ENCODE results near the gene TRIP13. TPM values are rescaled to one million over a fixed set of nuclear protein-coding genes. Genes with fewer than 3 reads are reported as not detected.

TRIP13 gene
- total and polyA plus RNA-seq, 2 of the 13 experiments (the other 11 are each of a cell fraction or from before 2014, with no cell fraction given): 13.5 to 33.0 TPM

GRCh38 chr5:892394-893136 lies at the start of gene TRIP13, which contains the start of gene BRD9 (continued):
- 0 out of 2 replicates have a peak, but pooled peaks have one; percentile 41 for TF ChIP-seq PATZ1 (CRISPR knock-in tag; IDR thresholded peaks at IDR 0.05)
- no peak for TF ChIP-seq DPF2 (CRISPR knock-in tag; IDR thresholded peaks at IDR 0.05; ENCODE audit: borderline replicate concordance, low read depth)
- peak; percentile 69; the same call in 1 of the 2 replicates for TF ChIP-seq MXD3 (CRISPR knock-in tag; IDR thresholded peaks at IDR 0.05)
- TF ChIP-seq ZBTB7A (CRISPR knock-in tag; IDR thresholded peaks at IDR 0.05): peak; percentile 20; the same call in 1 of the 2 replicates
- TF ChIP-seq ZSCAN20 (CRISPR knock-in tag; IDR thresholded peaks at IDR 0.05; ENCODE audit: borderline replicate concordance): peak; percentile 68; the same call in 1 of the 2 replicates
- TF ChIP-seq ZNF160 (CRISPR knock-in tag; IDR thresholded peaks at IDR 0.05): peak; percentile 46; the same call in 1 of the 2 replicates
- TF ChIP-seq SALL2 (CRISPR knock-in tag; IDR thresholded peaks at IDR 0.05): peak; percentile 22; the same call in 1 of the 2 replicates
- TF ChIP-seq GMEB1 (CRISPR knock-in tag; IDR thresholded peaks at IDR 0.05; ENCODE audit: borderline replicate concordance): peak; percentile 49; the same call in 1 of the 2 replicates
- TF ChIP-seq ZNF367 (CRISPR knock-in tag; IDR thresholded peaks at IDR 0.05; ENCODE audit: borderline replicate concordance): no peak; the same call in 1 of the 2 replicates
- 0 out of 2 replicates have a peak, but pooled peaks have one; percentile 4 for TF ChIP-seq NRL (CRISPR knock-in tag; IDR thresholded peaks at IDR 0.05; ENCODE audit: borderline replicate concordance)
- peak; percentile 86 for TF ChIP-seq ZNF687 (CRISPR knock-in tag; IDR thresholded peaks at IDR 0.05)
- TF ChIP-seq ZNF574 (CRISPR knock-in tag; IDR thresholded peaks at IDR 0.05): peak; percentile 92
- no peak for TF ChIP-seq PREB (CRISPR knock-in tag; IDR thresholded peaks at IDR 0.05)
- no peak for TF ChIP-seq CENPX (CRISPR knock-in tag; IDR thresholded peaks at IDR 0.05)

Measured in HepG2 (cell line).